Measurements from ENCODE around the gene OTOR. TPM values are rescaled to one million over a fixed set of nuclear protein-coding genes. Genes with fewer than 3 reads are reported as not detected.

Gene OTOR
- not detected for polyA plus RNA-seq (2012; ENCODE audit: insufficient read length, low read depth)

- no peak for TF ChIP-seq SIN3A (IDR thresholded peaks at IDR 0.05; ENCODE audit: borderline replicate concordance, insufficient read depth, low read length)
- TF ChIP-seq, protein P1, sequence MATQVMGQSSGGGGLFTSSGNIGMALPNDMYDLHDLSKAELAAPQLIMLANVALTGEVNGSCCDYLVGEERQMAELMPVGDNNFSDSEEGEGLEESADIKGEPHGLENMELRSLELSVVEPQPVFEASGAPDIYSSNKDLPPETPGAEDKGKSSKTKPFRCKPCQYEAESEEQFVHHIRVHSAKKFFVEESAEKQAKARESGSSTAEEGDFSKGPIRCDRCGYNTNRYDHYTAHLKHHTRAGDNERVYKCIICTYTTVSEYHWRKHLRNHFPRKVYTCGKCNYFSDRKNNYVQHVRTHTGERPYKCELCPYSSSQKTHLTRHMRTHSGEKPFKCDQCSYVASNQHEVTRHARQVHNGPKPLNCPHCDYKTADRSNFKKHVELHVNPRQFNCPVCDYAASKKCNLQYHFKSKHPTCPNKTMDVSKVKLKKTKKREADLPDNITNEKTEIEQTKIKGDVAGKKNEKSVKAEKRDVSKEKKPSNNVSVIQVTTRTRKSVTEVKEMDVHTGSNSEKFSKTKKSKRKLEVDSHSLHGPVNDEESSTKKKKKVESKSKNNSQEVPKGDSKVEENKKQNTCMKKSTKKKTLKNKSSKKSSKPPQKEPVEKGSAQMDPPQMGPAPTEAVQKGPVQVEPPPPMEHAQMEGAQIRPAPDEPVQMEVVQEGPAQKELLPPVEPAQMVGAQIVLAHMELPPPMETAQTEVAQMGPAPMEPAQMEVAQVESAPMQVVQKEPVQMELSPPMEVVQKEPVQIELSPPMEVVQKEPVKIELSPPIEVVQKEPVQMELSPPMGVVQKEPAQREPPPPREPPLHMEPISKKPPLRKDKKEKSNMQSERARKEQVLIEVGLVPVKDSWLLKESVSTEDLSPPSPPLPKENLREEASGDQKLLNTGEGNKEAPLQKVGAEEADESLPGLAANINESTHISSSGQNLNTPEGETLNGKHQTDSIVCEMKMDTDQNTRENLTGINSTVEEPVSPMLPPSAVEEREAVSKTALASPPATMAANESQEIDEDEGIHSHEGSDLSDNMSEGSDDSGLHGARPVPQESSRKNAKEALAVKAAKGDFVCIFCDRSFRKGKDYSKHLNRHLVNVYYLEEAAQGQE (IDR thresholded peaks at IDR 0.05; ENCODE audit: insufficient read depth in 1 of 2, low read depth in 2 of 2, low read length in 2 of 2) = no peak
These were observed at the start of gene OTOR for GRCh38 chr20:16748308-16748900. Gene OTOR (plus strand): TSS chr20:16748358. CDS start chr20:16748402, 44 bp downstream.

DNA sequence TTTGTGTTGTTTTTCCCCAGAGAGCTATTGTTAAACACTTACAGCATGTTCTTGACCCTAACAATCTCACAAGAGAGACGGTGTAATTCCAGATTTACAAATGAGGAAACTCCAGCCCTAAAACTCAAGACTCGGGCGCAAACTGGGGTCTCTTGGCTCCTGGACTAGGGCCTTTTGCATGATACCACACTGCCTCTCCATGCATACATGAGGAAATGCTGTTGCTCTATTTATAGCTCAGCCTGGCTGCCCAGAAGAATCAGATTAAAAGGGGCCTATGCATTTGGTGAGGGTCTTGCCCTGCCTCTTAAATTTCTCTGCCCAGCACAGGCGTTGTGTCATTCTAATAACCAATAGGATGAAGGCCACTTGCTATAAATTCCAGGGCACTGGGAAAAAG lies 48.9 kb upstream of the OTOR start:
- TF ChIP-seq TAF1 (IDR thresholded peaks at IDR 0.05; ENCODE audit: borderline replicate concordance, insufficient read depth, low read length) (no peak), FOXP2 (optimal IDR thresholded peaks at IDR 0.05; ENCODE audit: borderline replicate concordance, extremely low read depth, extremely low read length, insufficient read depth) (no peak), POLR2AphosphoS5 (IDR thresholded peaks at IDR 0.05; ENCODE audit: low read depth, low read length) (no peak), SIN3A (IDR thresholded peaks at IDR 0.05; ENCODE audit: borderline replicate concordance, insufficient read depth, low read length) (no peak)
- TF ChIP-seq, protein P1 (IDR thresholded peaks at IDR 0.05; ENCODE audit: insufficient read depth in 1 of 2, low read depth in 2 of 2, low read length in 2 of 2) = no peak

DNA sequence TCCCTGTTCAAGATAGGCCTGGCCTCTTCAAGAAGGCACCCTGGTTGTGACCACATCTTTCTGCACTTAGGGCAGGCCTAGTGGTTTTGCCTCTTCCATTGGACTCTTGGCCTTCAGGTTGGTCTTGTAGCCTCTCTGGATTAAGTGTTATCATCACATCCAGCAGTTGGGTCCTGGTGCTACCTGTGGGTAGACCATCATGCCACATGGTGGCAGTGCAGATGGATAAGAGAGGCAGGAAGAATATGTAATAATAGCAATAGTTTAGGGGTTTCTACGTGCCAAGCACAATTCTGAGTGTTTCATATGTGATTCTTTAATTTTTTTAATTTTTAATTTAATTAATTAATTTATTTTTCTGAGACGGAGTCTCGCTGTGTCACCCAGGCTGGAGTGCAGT lies 46.9 kb upstream of the OTOR start:
- no peak for TF ChIP-seq SIN3A (IDR thresholded peaks at IDR 0.05; ENCODE audit: borderline replicate concordance, insufficient read depth, low read length)

GRCh38 chr20:16703570-16703969 lies 44.6 kb upstream of the OTOR start:
- TF ChIP-seq, protein P1 (IDR thresholded peaks at IDR 0.05; ENCODE audit: insufficient read depth in 1 of 2, low read depth in 2 of 2, low read length in 2 of 2) = no peak
- TF ChIP-seq TAF1 (IDR thresholded peaks at IDR 0.05; ENCODE audit: borderline replicate concordance, insufficient read depth, low read length) = no peak
- TF ChIP-seq FOXP2 (optimal IDR thresholded peaks at IDR 0.05; ENCODE audit: borderline replicate concordance, extremely low read depth, extremely low read length, insufficient read depth) = no peak
- no peak for TF ChIP-seq SIN3A (IDR thresholded peaks at IDR 0.05; ENCODE audit: borderline replicate concordance, insufficient read depth, low read length)
- TF ChIP-seq POLR2AphosphoS5 (IDR thresholded peaks at IDR 0.05; ENCODE audit: low read depth, low read length) = no peak

DNA sequence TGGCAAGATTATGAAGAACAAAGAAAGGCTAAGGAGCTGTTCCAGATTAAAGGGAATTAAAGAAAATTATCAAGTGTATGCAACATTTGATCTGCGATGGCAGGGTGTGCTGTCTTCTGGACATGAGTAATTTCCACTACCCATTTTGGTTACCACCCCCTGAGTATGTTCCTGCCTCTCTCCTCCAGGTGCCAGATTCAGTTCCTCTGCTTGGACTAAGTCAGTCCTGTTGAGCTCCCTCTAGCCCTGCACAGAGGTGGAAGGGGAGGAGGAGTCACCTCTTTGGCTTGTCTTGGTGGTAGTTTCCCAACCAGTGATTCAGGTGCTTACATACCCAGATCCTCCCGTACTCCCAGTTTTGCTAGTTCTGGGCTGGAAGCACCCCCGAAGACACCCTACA lies 40.5 kb upstream of the OTOR start:
- TF ChIP-seq TAF1 (IDR thresholded peaks at IDR 0.05; ENCODE audit: borderline replicate concordance, insufficient read depth, low read length) (no peak), FOXP2 (optimal IDR thresholded peaks at IDR 0.05; ENCODE audit: borderline replicate concordance, extremely low read depth, extremely low read length, insufficient read depth) (no peak), POLR2AphosphoS5 (IDR thresholded peaks at IDR 0.05; ENCODE audit: low read depth, low read length) (no peak), SIN3A (IDR thresholded peaks at IDR 0.05; ENCODE audit: borderline replicate concordance, insufficient read depth, low read length) (no peak)
- TF ChIP-seq, protein P1 (IDR thresholded peaks at IDR 0.05; ENCODE audit: insufficient read depth in 1 of 2, low read depth in 2 of 2, low read length in 2 of 2) = no peak
